ENCODE measurements around the gene MADD.
"Not testable (repeated sequence)": the region's sequence is repeated elsewhere in the genome, so short reads cannot be mapped to it uniquely, and the experiment has no call there.

Gene MADD

GRCh38 chr11:47308050-47308823 is 38.3 kb downstream of the MADD start:
- no peak overlapping the region for H3K4me3 Mint-ChIP-seq
- peaks cover 62% of the 10 kb centered on the region for H3K36me3 Mint-ChIP-seq (ENCODE audit: low read depth)
- no peaks in the 10 kb centered on the region for H3K27me3 Mint-ChIP-seq (ENCODE audit: low read depth)
- no peak overlapping the region for H3K27ac Mint-ChIP-seq
- H3K9me3 Mint-ChIP-seq = peaks cover 9% of the 10 kb centered on the region
- TF ChIP-seq, protein P1, sequence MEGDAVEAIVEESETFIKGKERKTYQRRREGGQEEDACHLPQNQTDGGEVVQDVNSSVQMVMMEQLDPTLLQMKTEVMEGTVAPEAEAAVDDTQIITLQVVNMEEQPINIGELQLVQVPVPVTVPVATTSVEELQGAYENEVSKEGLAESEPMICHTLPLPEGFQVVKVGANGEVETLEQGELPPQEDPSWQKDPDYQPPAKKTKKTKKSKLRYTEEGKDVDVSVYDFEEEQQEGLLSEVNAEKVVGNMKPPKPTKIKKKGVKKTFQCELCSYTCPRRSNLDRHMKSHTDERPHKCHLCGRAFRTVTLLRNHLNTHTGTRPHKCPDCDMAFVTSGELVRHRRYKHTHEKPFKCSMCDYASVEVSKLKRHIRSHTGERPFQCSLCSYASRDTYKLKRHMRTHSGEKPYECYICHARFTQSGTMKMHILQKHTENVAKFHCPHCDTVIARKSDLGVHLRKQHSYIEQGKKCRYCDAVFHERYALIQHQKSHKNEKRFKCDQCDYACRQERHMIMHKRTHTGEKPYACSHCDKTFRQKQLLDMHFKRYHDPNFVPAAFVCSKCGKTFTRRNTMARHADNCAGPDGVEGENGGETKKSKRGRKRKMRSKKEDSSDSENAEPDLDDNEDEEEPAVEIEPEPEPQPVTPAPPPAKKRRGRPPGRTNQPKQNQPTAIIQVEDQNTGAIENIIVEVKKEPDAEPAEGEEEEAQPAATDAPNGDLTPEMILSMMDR (IDR thresholded peaks at IDR 0.05; ENCODE audit: unreplicated experiment in 3 of 3) = no peak
- no peaks in the 10 kb centered on the region for H3K4me1 Mint-ChIP-seq

DNA sequence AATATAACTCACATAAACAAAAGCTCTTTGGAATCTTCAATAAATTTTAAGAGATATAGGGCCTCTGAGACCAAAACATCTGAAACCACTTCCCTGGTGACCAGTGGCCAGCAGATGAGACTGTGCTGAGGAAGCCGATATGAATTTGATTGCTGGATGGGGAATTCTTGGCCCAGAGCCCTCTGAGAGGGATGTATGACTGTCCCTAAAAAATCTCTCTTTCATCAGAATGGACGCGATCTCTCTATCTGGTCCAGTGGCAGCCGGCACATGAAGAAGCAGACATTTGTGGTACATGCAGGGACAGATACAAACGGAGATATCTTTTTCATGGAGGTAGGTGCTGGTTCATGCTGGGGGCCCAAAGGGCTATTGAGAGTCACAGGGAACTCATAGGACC is 45.1 kb downstream of the MADD start:
- Mint-ChIP-seq H3K27ac (no peak overlapping the region), H3K4me3 (no peak overlapping the region), H3K4me1 (no peaks in the 10 kb centered on the region), H3K9me3 (no peaks in the 10 kb centered on the region), H3K36me3 (ENCODE audit: low read depth) (peaks cover 42% of the 10 kb centered on the region), H3K27me3 (ENCODE audit: low read depth) (no peaks in the 10 kb centered on the region)
- TF ChIP-seq, protein P1 (IDR thresholded peaks at IDR 0.05; ENCODE audit: unreplicated experiment in 3 of 3) = no peak

DNA sequence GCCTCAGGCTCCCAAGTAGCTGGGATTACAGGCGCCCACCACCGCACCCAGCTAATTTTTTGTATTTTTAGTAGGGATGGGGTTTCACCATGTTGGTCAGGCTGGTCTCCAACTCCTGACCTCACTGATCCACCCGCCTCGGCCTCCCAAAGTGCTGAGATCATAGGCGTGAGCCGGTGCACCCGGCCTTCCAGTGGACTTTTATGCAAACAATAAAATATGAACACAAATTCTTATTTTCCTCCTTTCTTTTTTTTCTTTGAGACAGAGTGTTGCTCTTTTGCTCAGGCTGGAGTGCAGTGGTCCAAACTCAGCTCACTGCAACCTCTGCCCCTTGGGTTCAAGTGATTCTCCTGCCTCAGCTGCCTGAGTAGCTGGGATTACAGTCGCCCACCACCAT is 46.6 kb downstream of the MADD start:
- H3K36me3 Mint-ChIP-seq (ENCODE audit: low read depth) = peaks cover 39% of the 10 kb centered on the region
- H3K27me3 Mint-ChIP-seq (ENCODE audit: low read depth); H3K4me1 Mint-ChIP-seq; H3K4me3 Mint-ChIP-seq; H3K27ac Mint-ChIP-seq; H3K9me3 Mint-ChIP-seq: not testable (repeated sequence)

- Mint-ChIP-seq H3K9me3 (no peaks in the 10 kb centered on the region), H3K4me1 (no peaks in the 10 kb centered on the region), H3K27ac (no peak overlapping the region), H3K36me3 (ENCODE audit: low read depth) (peaks cover 42% of the 10 kb centered on the region), H3K27me3 (ENCODE audit: low read depth) (no peaks in the 10 kb centered on the region), H3K4me3 (no peak overlapping the region)
- TF ChIP-seq, protein P1 (IDR thresholded peaks at IDR 0.05; ENCODE audit: unreplicated experiment in 3 of 3) = no peak
Measured at GRCh38 chr11:47317064-47317828, 47.3 kb downstream of the MADD start.

DNA sequence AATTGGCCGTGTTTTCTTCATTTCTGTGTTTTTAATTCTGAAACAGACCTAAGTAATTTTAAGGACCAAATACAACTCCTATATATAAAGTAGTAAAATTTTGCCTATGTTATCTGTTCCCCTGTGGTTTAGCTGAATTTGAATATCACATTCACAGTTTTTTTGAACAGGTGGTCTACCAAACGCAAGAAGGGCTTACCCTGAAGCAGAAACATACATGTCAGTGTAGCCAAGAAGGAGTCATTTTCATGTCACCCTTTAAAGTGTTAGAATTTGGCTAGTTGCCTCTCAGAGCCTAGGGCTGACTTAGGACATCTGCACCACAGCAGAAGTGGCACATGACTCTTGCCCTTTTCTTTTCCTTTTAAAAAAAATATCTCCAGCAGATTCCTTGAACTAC is 48.2 kb downstream of the MADD start:
- no peaks in the 10 kb centered on the region for H3K9me3 Mint-ChIP-seq
- H3K27me3 Mint-ChIP-seq (ENCODE audit: low read depth) = no peaks in the 10 kb centered on the region
- H3K4me1 Mint-ChIP-seq = no peaks in the 10 kb centered on the region
- TF ChIP-seq, protein P1 (IDR thresholded peaks at IDR 0.05; ENCODE audit: unreplicated experiment in 3 of 3) = no peak
- H3K27ac Mint-ChIP-seq = no peak overlapping the region
- H3K36me3 Mint-ChIP-seq (ENCODE audit: low read depth) = peaks cover 42% of the 10 kb centered on the region
- H3K4me3 Mint-ChIP-seq = no peak overlapping the region

GRCh38 chr11:47324520-47324919 is 54.6 kb downstream of the MADD start:
- Mint-ChIP-seq H3K4me3 (no peak overlapping the region), H3K27me3 (ENCODE audit: low read depth) (no peaks in the 10 kb centered on the region), H3K36me3 (ENCODE audit: low read depth) (peaks cover 44% of the 10 kb centered on the region), H3K4me1 (no peaks in the 10 kb centered on the region), H3K9me3 (no peaks in the 10 kb centered on the region), H3K27ac (no peak overlapping the region)
- TF ChIP-seq, protein P1 (IDR thresholded peaks at IDR 0.05; ENCODE audit: unreplicated experiment in 3 of 3) = no peak
